K562 (cell line): ENCODE measurements around the gene MCU. TPM values are rescaled to one million over a fixed set of nuclear protein-coding genes. Genes with fewer than 3 reads are reported as not detected.
A peak's percentile ranks its signal among the peaks of the same experiment; 100 is the strongest.
"Not testable (repeated sequence)": the region's sequence is repeated elsewhere in the genome, so short reads cannot be mapped to it uniquely, and the experiment has no call there.

Experiments used
- AFF1 ChIP-seq, 2 experiments: fragments of 450-650 bp; IDR thresholded peaks; 2 replicates each; pipeline ENCODE4 v1.6.1; 2018; ENCODE audit warnings: mild to moderate bottlenecking in 2 of 2, low read depth in 1 of 2; ENCODE audit not compliant: partially characterized antibody in 2 of 2
- ARID1B ChIP-seq: fragments of 450-650 bp; IDR thresholded peaks from 2 replicates; pipeline ENCODE4 v1.6.1; 2016; ENCODE audit warnings: antibody characterized with exemption, mild to moderate bottlenecking, inconsistent platforms
- ARNT ChIP-seq, 2 experiments: fragments of 450-650 bp; IDR thresholded peaks; 2 replicates each; pipeline ENCODE4 v1.6.1; 2016; ENCODE audit warnings: mild to moderate bottlenecking in 1 of 2
- CBX1 ChIP-seq: sonication (generic); IDR thresholded peaks from 2 replicates; pipeline ENCODE4 v1.6.1; 2016; ENCODE audit warnings: antibody characterized with exemption, low read depth, mild to moderate bottlenecking
- CBX3 ChIP-seq, 2 experiments: IDR thresholded peaks; 1 replicate in 1 of 2; 2 replicates in 1 of 2; pipeline ENCODE4 v1.6.1; 2012; ENCODE audit warnings: inconsistent platforms in 2 of 2, low read length in 2 of 2, borderline replicate concordance in 1 of 2, control low read depth in 1 of 2
- CEBPB ChIP-seq: fragments of 450-650 bp; IDR thresholded peaks from 2 replicates; pipeline ENCODE4 v1.6.1; 2016; ENCODE audit warnings: missing genetic modification characterization, missing compliant biosample characterization
- DIDO1 ChIP-seq: fragments of 450-650 bp; IDR thresholded peaks from 2 replicates; pipeline ENCODE4 v1.6.1; 2016; ENCODE audit warnings: low read depth, missing biosample characterization, missing genetic modification characterization
- DMBX1 ChIP-seq: fragments of 250-450 bp; sonication (Bioruptor Pico); IDR thresholded peaks from 2 replicates; pipeline ENCODE4 v1.8.0; 2022; ENCODE audit warnings: inconsistent platforms, mild to moderate bottlenecking, moderate library complexity, borderline replicate concordance
- ETV6 ChIP-seq, 3 experiments: fragments of 150-350 bp in 1 of 3; sonication (generic) in 1 of 3; formaldehyde crosslinking in 1 of 3; IDR thresholded peaks; 2 replicates each; pipeline versions ENCODE4 v1.6.1 to v1.8.0; 2014 to 2022; ENCODE audit warnings: borderline replicate concordance in 2 of 3, low read depth in 2 of 3, antibody characterized with exemption in 1 of 3, low read length in 1 of 3, mild to moderate bottlenecking in 1 of 3, missing genetic modification reagents in 1 of 3
- HMG20A ChIP-seq: fragments of 450-650 bp; formaldehyde crosslinking; conservative IDR thresholded peaks from 2 replicates; pipeline ENCODE4 v1.4.0; 2020; ENCODE audit warnings: mild to moderate bottlenecking, mixed read lengths
- LEF1 ChIP-seq: fragments of 450-650 bp; IDR thresholded peaks from 2 replicates; pipeline ENCODE4 v1.6.1; 2016; ENCODE audit warnings: mild to moderate bottlenecking
- NBN ChIP-seq: fragments of 450-650 bp; IDR thresholded peaks from 2 replicates; pipeline ENCODE4 v1.6.1; 2016; ENCODE audit warnings: low read depth, mild to moderate bottlenecking
- NCOR1 ChIP-seq: fragments of 450-650 bp; IDR thresholded peaks from 2 replicates; pipeline ENCODE4 v1.6.1; 2016; ENCODE audit warnings: mild to moderate bottlenecking, moderate library complexity
- SMAD4 ChIP-seq: fragments of 250-450 bp; sonication (Bioruptor Pico); conservative IDR thresholded peaks from 2 replicates; pipeline ENCODE4 v1.8.0; 2021; ENCODE audit warnings: inconsistent platforms, mild to moderate bottlenecking, moderate library complexity
- SMARCA4 ChIP-seq: fragments of 450-650 bp; IDR thresholded peaks from 2 replicates; pipeline ENCODE4 v1.6.1; 2016
- SMARCE1 ChIP-seq: fragments of 450-650 bp; IDR thresholded peaks from 2 replicates; pipeline ENCODE4 v1.7.1; 2016; ENCODE audit warnings: mild to moderate bottlenecking
- SP1 ChIP-seq: sonication (generic); formaldehyde crosslinking; IDR thresholded peaks from 2 replicates; pipeline ENCODE4 v1.8.1; 2022; ENCODE audit warnings: mild to moderate bottlenecking, missing genetic modification reagents
- SPI1 ChIP-seq: IDR thresholded peaks from 2 replicates; pipeline ENCODE4 v1.6.1; 2011; ENCODE audit warnings: low read depth, low read length, control low read depth, borderline replicate concordance
- TCF3 ChIP-seq: sonication (generic); formaldehyde crosslinking; IDR thresholded peaks from 2 replicates; pipeline ENCODE4 v1.4.0; 2020; ENCODE audit warnings: mild to moderate bottlenecking, missing genetic modification reagents
- TOE1 ChIP-seq, 2 experiments: fragments of 450-650 bp in 1 of 2; sonication (generic) in 1 of 2; formaldehyde crosslinking in 1 of 2; IDR thresholded peaks; 2 replicates each; pipeline versions ENCODE4 v1.7.1 to v1.8.0; 2016 to 2022; ENCODE audit warnings: borderline replicate concordance in 2 of 2, mild to moderate bottlenecking in 2 of 2, antibody characterized with exemption in 1 of 2, inconsistent platforms in 1 of 2, low read depth in 1 of 2, missing genetic modification reagents in 1 of 2, moderate library complexity in 1 of 2
- ZFX ChIP-seq: sonication (generic); formaldehyde crosslinking; IDR thresholded peaks from 2 replicates; pipeline ENCODE4 v1.8.0; 2022; ENCODE audit warnings: mild to moderate bottlenecking, missing genetic modification reagents, moderate library complexity
- ZNF583 ChIP-seq: fragments of 250-450 bp; sonication (Bioruptor Pico); IDR thresholded peaks from 2 replicates; pipeline ENCODE4 v1.4.0; 2020
- polyA plus RNA-seq, 8 experiments: library from polyadenylated mRNA; depleted of rRNA in 4 of 8; stranded (reverse) in 5 of 8; unstranded in 3 of 8; fragments of >200 nt; fragmentation: Nextera tagmentation in 2 of 8; fragmentation: Illumina TruSeq in 1 of 8; extraction: Ambion mirVana in 2 of 8; extraction: Trizol in 1 of 8; gene quantifications; 2 replicates each; pipeline versions ENCODE4 v1.2.1 to v1.2.3, GENCODE V29; 2011 to 2014; ENCODE audit warnings: inconsistent platforms in 1 of 8, missing spikeins in 1 of 8
- total RNA-seq, 7 experiments: library from RNA; depleted of rRNA in 6 of 7; stranded (reverse); fragments of >200 nt in 6 of 7; fragmentation: Illumina TruSeq in 2 of 7; extraction: Trizol in 2 of 7; gene quantifications; 2 replicates each; pipeline versions ENCODE4 v1.2.1 to v1.2.3, GENCODE V29; 2011 to 2021; ENCODE audit warnings: low replicate concordance in 1 of 7

MCU gene
- total and polyA plus RNA-seq, 9 of the 15 experiments (the other 6 are each of a cell fraction or from before 2014, with no cell fraction given), result 8.2 to 88.8 (median 21.3) TPM

DNA sequence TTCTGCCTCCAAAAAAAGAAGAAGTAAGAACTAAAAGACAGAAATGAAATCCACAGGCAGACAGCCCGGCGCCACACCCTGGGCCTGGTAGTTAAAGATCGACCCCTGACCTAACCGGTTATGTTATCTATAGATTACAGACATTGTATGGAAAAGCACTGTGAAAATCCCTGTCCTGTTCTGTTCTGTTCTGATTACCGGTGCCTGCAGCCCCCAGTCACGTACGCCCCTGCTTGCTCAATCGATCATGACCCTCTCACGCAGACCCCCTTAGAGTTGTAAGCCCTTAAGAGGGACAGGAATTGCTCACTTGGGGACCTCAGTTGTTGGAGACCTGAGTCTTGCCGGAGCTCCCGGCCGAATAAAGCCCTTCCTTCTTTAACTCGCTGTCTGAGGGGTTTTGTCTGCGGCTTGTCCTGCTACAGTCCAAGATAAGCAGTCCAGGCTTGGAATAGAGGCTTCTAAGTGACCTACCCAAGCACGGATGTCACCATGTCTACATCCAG lies 212.1 kb downstream of the MCU start (continued):
- TF ChIP-seq DIDO1 (tag) (0 out of 2 replicates have a peak, but pooled peaks have one; percentile 35), CBX3 (IDR thresholded peaks at IDR 0.05; ENCODE audit: borderline replicate concordance in 1 of 2, low read length in 2 of 2) (peak in 1 of 2 experiments; percentile 49; a peak in 1 of 3 replicates), NCOR1 (peak; percentile 81), ARNT (IDR thresholded peaks at IDR 0.05) (peak; percentile 67 to 88; a peak in 3 of 4 replicates), SMARCA4 (peak; percentile 81), LEF1 (peak; percentile 57; the same call in 1 of the 2 replicates), SP1 (CRISPR knock-in tag) (peak; percentile 60; the same call in 1 of the 2 replicates), ARID1B (peak; percentile 93), CEBPB (tag) (peak; percentile 57; the same call in 1 of the 2 replicates), NBN (peak; percentile 43; the same call in 1 of the 2 replicates), ZFX (CRISPR knock-in tag) (peak; percentile 51), SPI1 (peak; percentile 12; the same call in 1 of the 2 replicates), TOE1 (IDR thresholded peaks at IDR 0.05; ENCODE audit: borderline replicate concordance) (peak; percentile 55; the same call in 1 of the 2 replicates), TCF3 (peak; percentile 79), ZNF583 (peak; percentile 57; the same call in 1 of the 2 replicates), CBX1 (peak; percentile 52; the same call in 1 of the 2 replicates), AFF1 (IDR thresholded peaks at IDR 0.05; ENCODE audit: low read depth in 1 of 2, partially characterized antibody in 2 of 2) (peak in 1 of 2 experiments; percentile 50), SMAD4 (peak; percentile 98), HMG20A (CRISPR knock-in tag) (0 out of 2 replicates have a peak, but pooled peaks have one; percentile 50), SMARCE1 (peak; percentile 90), ETV6 (IDR thresholded peaks at IDR 0.05; ENCODE audit: borderline replicate concordance in 1 of 2, low read depth in 2 of 2, low read length in 1 of 2) (0 out of 4 replicates have a peak, but pooled peaks of 1 of the 2 experiments have one; percentile 16), DMBX1 (CRISPR knock-in tag) (peak; percentile 58; the same call in 1 of the 2 replicates)
- not testable (repeated sequence) for TF ChIP-seq TOE1 (CRISPR knock-in tag; IDR thresholded peaks at IDR 0.05; ENCODE audit: borderline replicate concordance, low read depth); ETV6 (CRISPR knock-in tag; IDR thresholded peaks at IDR 0.05; ENCODE audit: borderline replicate concordance)
